ENCODE measurements around the gene RANBP3.

- TF ChIP-seq GABPA (IDR thresholded peaks at IDR 0.05; ENCODE audit: low read depth): no peak
- TF ChIP-seq NFIC (IDR thresholded peaks at IDR 0.05; ENCODE audit: borderline replicate concordance): no peak
- TF ChIP-seq, protein P1, sequence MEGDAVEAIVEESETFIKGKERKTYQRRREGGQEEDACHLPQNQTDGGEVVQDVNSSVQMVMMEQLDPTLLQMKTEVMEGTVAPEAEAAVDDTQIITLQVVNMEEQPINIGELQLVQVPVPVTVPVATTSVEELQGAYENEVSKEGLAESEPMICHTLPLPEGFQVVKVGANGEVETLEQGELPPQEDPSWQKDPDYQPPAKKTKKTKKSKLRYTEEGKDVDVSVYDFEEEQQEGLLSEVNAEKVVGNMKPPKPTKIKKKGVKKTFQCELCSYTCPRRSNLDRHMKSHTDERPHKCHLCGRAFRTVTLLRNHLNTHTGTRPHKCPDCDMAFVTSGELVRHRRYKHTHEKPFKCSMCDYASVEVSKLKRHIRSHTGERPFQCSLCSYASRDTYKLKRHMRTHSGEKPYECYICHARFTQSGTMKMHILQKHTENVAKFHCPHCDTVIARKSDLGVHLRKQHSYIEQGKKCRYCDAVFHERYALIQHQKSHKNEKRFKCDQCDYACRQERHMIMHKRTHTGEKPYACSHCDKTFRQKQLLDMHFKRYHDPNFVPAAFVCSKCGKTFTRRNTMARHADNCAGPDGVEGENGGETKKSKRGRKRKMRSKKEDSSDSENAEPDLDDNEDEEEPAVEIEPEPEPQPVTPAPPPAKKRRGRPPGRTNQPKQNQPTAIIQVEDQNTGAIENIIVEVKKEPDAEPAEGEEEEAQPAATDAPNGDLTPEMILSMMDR (IDR thresholded peaks at IDR 0.05): no peak
- no peak for TF ChIP-seq RAD21 (IDR thresholded peaks at IDR 0.05; ENCODE audit: low read length)
Observed at GRCh38 chr19:5931251-5931650, 46.7 kb downstream of the RANBP3 start.
